HCT116 (cell line): Measurements from ENCODE around the gene FAM168A. TPM values are rescaled to one million over a fixed set of nuclear protein-coding genes. Genes with fewer than 3 reads are reported as not detected.

ENCODE experiments used
- ATAC-seq: fragments of 200-7000 bp; cut with Tn5 transposase; 2 replicates; pipeline ENCODE4 v1.9.1; 2020; ENCODE audit warnings: mild to moderate bottlenecking, moderate library complexity
- BruUV-seq: library from RNA; stranded (reverse); fragments of 400-500 nt; replicated peaks from 2 replicates; lab custom pipeline; 2021; lab: Mats Ljungman, UMichigan
- CTCF ChIA-PET: fragments of 300-600 bp; sonication (Branson Sonifier 250); formaldehyde crosslinking; loops from one replicate; lab custom pipeline; 2021; ENCODE audit warnings: antibody characterized with exemption; lab: Charles Lee
- POLR2A ChIA-PET: fragments of 300-600, 350-600 bp; sonication (Branson Sonifier 250); formaldehyde crosslinking; loops from one replicate; lab custom pipeline; 2021; ENCODE audit warnings: antibody characterized with exemption; lab: Charles Lee
- RAD21 ChIA-PET, 2 experiments: fragments of 300-600 bp; sonication (Branson Sonifier 250); formaldehyde crosslinking; loops; one replicate each; lab custom pipeline; 2023; ENCODE audit warnings: low total read pairs in 2 of 2; ENCODE audit not compliant: uncharacterized antibody in 2 of 2, unreplicated experiment in 2 of 2, low non-redundant PET in 1 of 2; lab: Charles Lee
- DNase-seq: peaks from one replicate; pipeline ENCODE4 v3.0.0-alpha.2; 2010; ENCODE audit warnings: low read depth, low spot score
- H2AFZ ChIP-seq: fragments of 200-600 bp; shearing (Covaris generic), sonication (generic); 2 replicates; pipeline ENCODE4 v1.6.1; 2017; ENCODE audit warnings: low read depth, mixed run types, mixed read lengths, antibody characterized with exemption, low read length; ENCODE audit not compliant: poor library complexity, severe bottlenecking
- H3K27ac ChIP-seq: 2 replicates; pipeline ENCODE4 v1.5.1; 2012; ENCODE audit warnings: low read depth, low read length
- H3K27me3 ChIP-seq: fragments of 200-600 bp; sonication (generic); 2 replicates; pipeline ENCODE4 v1.6.1; 2016; ENCODE audit warnings: mixed run types, low read length, mixed read lengths; ENCODE audit not compliant: insufficient read depth
- H3K36me3 ChIP-seq, 2 experiments: fragments of 200-500 bp in 1 of 2; fragments of 200-600 bp in 1 of 2; sonication (Bioruptor generic) in 1 of 2; sonication (generic) in 1 of 2; 2 replicates each; pipeline versions ENCODE4 v1.5.1 to v1.6.1; 2014 to 2016; ENCODE audit warnings: low read length in 2 of 2, inconsistent platforms in 1 of 2, mixed read lengths in 1 of 2, mixed run types in 1 of 2; ENCODE audit not compliant: insufficient read depth in 2 of 2, control insufficient read depth in 1 of 2
- H3K4me1 ChIP-seq, 2 experiments: fragments of 200-600 bp in 1 of 2; sonication (generic) in 1 of 2; 2 replicates each; pipeline versions ENCODE4 v1.5.1 to v1.6.1; 2012 to 2017; ENCODE audit warnings: low read length in 2 of 2, inconsistent platforms in 1 of 2, mild to moderate bottlenecking in 1 of 2, mixed read lengths in 1 of 2, mixed run types in 1 of 2, moderate library complexity in 1 of 2; ENCODE audit not compliant: insufficient read depth in 2 of 2, control insufficient read depth in 1 of 2
- H3K4me2 ChIP-seq: fragments of 200-600 bp; sonication (generic); 2 replicates; pipeline ENCODE4 v1.6.1; 2017; ENCODE audit warnings: mixed run types, low read length, mixed read lengths
- H3K4me3 ChIP-seq, 2 experiments: fragments of 200-600 bp in 1 of 2; sonication (generic) in 1 of 2; replicated peaks in 1 of 2; 2 replicates each; pipeline ENCODE4 v1.5.1; 2011 to 2016; ENCODE audit warnings: low read length in 2 of 2, control low read depth in 1 of 2, low read depth in 1 of 2, mild to moderate bottlenecking in 1 of 2, mixed read lengths in 1 of 2, mixed run types in 1 of 2
- H3K79me2 ChIP-seq: fragments of 200-600 bp; sonication (generic); 2 replicates; pipeline ENCODE4 v1.6.1; 2017; ENCODE audit warnings: mild to moderate bottlenecking, mixed run types, low read length, moderate library complexity, mixed read lengths; ENCODE audit not compliant: insufficient read depth
- H3K9ac ChIP-seq: fragments of 200-600 bp; sonication (generic); 2 replicates; pipeline ENCODE4 v1.6.1; 2016; ENCODE audit warnings: low read length, mixed read lengths
- H3K9me2 ChIP-seq: fragments of 200-600 bp; sonication (generic), shearing (Covaris generic); 2 replicates; pipeline ENCODE4 v1.6.1; 2017; ENCODE audit warnings: mixed run types, mild to moderate bottlenecking, moderate library complexity; ENCODE audit not compliant: insufficient read depth
- H3K9me3 ChIP-seq, 2 experiments: fragments of 200-500 bp in 1 of 2; fragments of 200-600 bp in 1 of 2; sonication (Bioruptor generic) in 1 of 2; sonication (generic) in 1 of 2; 2 replicates each; pipeline ENCODE4 v1.6.1; 2014 to 2017; ENCODE audit warnings: low read length in 2 of 2, mixed read lengths in 2 of 2, inconsistent platforms in 1 of 2, low read depth in 1 of 2, mild to moderate bottlenecking in 1 of 2, mixed run types in 1 of 2, moderate library complexity in 1 of 2; ENCODE audit not compliant: control insufficient read depth in 1 of 2, insufficient read depth in 1 of 2
- H4K20me1 ChIP-seq: fragments of 200-600 bp; sonication (generic), shearing (Covaris generic); 2 replicates; pipeline ENCODE4 v1.6.1; 2017; ENCODE audit warnings: mixed run types, mild to moderate bottlenecking, moderate library complexity; ENCODE audit not compliant: insufficient read depth
- CEBPB ChIP-seq: IDR thresholded peaks from 2 replicates; pipeline ENCODE4 v1.6.1; 2012; ENCODE audit warnings: low read depth
- ELF1 ChIP-seq: IDR thresholded peaks from 2 replicates; pipeline ENCODE4 v1.6.1; 2012; ENCODE audit warnings: low read depth, borderline replicate concordance
- EZH2 ChIP-seq: fragments of 200-600 bp; sonication (generic); IDR thresholded peaks from 2 replicates; pipeline ENCODE4 v1.6.1; 2017; ENCODE audit warnings: antibody characterized with exemption, mixed run types
- EZH2phosphoT487 ChIP-seq: fragments of 200-600 bp; IDR thresholded peaks from 2 replicates; pipeline ENCODE4 v1.6.1; 2018; ENCODE audit warnings: antibody characterized with exemption, borderline replicate concordance
- FOSL1 ChIP-seq: IDR thresholded peaks from 2 replicates; pipeline ENCODE4 v1.6.1; 2012; ENCODE audit warnings: low read depth
- JUND ChIP-seq: IDR thresholded peaks from 2 replicates; pipeline ENCODE4 v1.6.1; 2012
- POLR2A ChIP-seq: IDR thresholded peaks from 2 replicates; pipeline ENCODE4 v1.7.0; 2011; ENCODE audit warnings: borderline replicate concordance; ENCODE audit not compliant: insufficient read depth, insufficient read length; ENCODE audit errors: extremely low read depth
- POLR2AphosphoS5 ChIP-seq: IDR thresholded peaks from 2 replicates; pipeline ENCODE4 v1.6.1; 2011; ENCODE audit warnings: mild to moderate bottlenecking, low read depth, low read length, moderate library complexity
- RAD21 ChIP-seq: IDR thresholded peaks from 2 replicates; pipeline ENCODE4 v1.6.1; 2012; ENCODE audit warnings: low read depth, mild to moderate bottlenecking
- SIN3A ChIP-seq: IDR thresholded peaks from 2 replicates; pipeline ENCODE4 v1.6.1; 2012; ENCODE audit warnings: low read depth
- SRF ChIP-seq: IDR thresholded peaks from 2 replicates; pipeline ENCODE4 v1.6.1; 2012; ENCODE audit warnings: low read depth
- YY1 ChIP-seq: IDR thresholded peaks from 2 replicates; pipeline ENCODE4 v1.6.1; 2011; ENCODE audit warnings: low read length, low read depth, moderate library complexity, mild to moderate bottlenecking; ENCODE audit not compliant: insufficient replicate concordance; ENCODE audit errors: extremely low read depth
- ZFX ChIP-seq: fragments of 450-650 bp; IDR thresholded peaks from 2 replicates; pipeline ENCODE4 v1.6.1; 2017
- intact Hi-C: fragments of 100-400 bp; cut with micrococcal nuclease; formaldehyde crosslinking; loops from 2 replicates; pipeline ENCODE4 v1.10.0; 2022
- total RNA-seq: library from RNA; stranded (reverse); gene quantifications from one replicate; pipeline ENCODE4 v1.2.1, GENCODE V29; 2021; ENCODE audit not compliant: unreplicated experiment
- TF ChIP-seq, protein P1 (sequence below): IDR thresholded peaks from 2 replicates; pipeline ENCODE4 v1.6.1; 2011; ENCODE audit warnings: mild to moderate bottlenecking, low read length, moderate library complexity; ENCODE audit not compliant: insufficient replicate concordance; ENCODE audit errors: extremely low read depth
- TF ChIP-seq, protein P2 (sequence below): IDR thresholded peaks from 2 replicates; pipeline ENCODE4 v1.6.1; 2012
- TF ChIP-seq, protein P3 (sequence below): IDR thresholded peaks from 2 replicates; pipeline ENCODE4 v1.6.1; 2012; ENCODE audit warnings: low read depth
- TF ChIP-seq, protein P4 (sequence below), 3 experiments: fragments of 200-600 bp in 1 of 3; sonication (generic) in 1 of 3; IDR thresholded peaks in 2 of 3; conservative IDR thresholded peaks in 1 of 3; 2 replicates each; pipeline ENCODE4 v1.5.1; 2012 to 2017; ENCODE audit warnings: low read depth in 2 of 3, low read length in 2 of 3, antibody characterized with exemption in 1 of 3, borderline replicate concordance in 1 of 3, control low read depth in 1 of 3, mild to moderate bottlenecking in 1 of 3, mixed read lengths in 1 of 3, mixed run types in 1 of 3, moderate library complexity in 1 of 3; ENCODE audit not compliant: insufficient read depth in 1 of 3

Gene FAM168A
- total RNA-seq, 1 experiment from 2014 or later, result 31.5 TPM

DNA sequence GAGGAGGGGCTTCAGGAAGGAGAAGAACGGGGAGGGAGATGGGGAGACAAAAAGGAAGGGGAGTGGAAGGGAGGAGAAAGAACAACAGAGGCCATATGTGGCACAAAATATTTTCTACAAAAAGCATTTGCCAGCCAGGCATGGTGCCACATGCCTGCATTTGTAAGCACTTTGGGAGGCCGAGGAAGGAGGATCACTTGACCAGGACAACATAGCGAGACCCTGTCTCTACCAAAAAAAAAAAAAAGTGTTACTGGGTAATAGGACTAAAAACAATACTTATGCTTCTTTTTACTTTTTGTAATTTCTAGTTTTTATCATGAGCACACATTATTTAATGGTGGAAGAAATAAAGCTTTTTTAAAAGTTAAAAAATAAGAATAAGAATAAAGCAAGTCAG, 5.3 kb downstream of the FAM168A start:
- peaks cover 6 to 9% of the 10 kb centered on the region in 2 experiments; a peak in 3 of 4 replicates for H3K4me1 ChIP-seq
- no peaks in the 10 kb centered on the region for H3K9me2 ChIP-seq
- DNase-seq (no peak), ATAC-seq (no peak)
- no peak overlapping the region for H3K4me2 ChIP-seq
- H3K36me3 ChIP-seq, result no peaks in the 10 kb centered on the region
- H2AFZ ChIP-seq, result no peak overlapping the region
- ChIA-PET CTCF (no interaction called here), POLR2A (no interaction called here), RAD21 (no interaction called here)
- no peaks in the 10 kb centered on the region for H3K9me3 ChIP-seq
- peaks cover 75% of the 10 kb centered on the region for H3K79me2 ChIP-seq
- no peaks in the 10 kb centered on the region for H3K27me3 ChIP-seq
- no TSS peak for BruUV-seq
- no peak overlapping the region for H3K9ac ChIP-seq
- TF ChIP-seq, protein P1, sequence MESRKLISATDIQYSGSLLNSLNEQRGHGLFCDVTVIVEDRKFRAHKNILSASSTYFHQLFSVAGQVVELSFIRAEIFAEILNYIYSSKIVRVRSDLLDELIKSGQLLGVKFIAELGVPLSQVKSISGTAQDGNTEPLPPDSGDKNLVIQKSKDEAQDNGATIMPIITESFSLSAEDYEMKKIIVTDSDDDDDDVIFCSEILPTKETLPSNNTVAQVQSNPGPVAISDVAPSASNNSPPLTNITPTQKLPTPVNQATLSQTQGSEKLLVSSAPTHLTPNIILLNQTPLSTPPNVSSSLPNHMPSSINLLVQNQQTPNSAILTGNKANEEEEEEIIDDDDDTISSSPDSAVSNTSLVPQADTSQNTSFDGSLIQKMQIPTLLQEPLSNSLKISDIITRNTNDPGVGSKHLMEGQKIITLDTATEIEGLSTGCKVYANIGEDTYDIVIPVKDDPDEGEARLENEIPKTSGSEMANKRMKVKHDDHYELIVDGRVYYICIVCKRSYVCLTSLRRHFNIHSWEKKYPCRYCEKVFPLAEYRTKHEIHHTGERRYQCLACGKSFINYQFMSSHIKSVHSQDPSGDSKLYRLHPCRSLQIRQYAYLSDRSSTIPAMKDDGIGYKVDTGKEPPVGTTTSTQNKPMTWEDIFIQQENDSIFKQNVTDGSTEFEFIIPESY, result no peak
- TF ChIP-seq, protein P2, sequence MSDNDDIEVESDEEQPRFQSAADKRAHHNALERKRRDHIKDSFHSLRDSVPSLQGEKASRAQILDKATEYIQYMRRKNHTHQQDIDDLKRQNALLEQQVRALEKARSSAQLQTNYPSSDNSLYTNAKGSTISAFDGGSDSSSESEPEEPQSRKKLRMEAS, result no peak
- no peak for TF ChIP-seq FOSL1
- no peak for TF ChIP-seq SRF
- TF ChIP-seq EZH2, result no peak
- TF ChIP-seq SIN3A, result no peak
- no peak for TF ChIP-seq POLR2A
- TF ChIP-seq, protein P3, sequence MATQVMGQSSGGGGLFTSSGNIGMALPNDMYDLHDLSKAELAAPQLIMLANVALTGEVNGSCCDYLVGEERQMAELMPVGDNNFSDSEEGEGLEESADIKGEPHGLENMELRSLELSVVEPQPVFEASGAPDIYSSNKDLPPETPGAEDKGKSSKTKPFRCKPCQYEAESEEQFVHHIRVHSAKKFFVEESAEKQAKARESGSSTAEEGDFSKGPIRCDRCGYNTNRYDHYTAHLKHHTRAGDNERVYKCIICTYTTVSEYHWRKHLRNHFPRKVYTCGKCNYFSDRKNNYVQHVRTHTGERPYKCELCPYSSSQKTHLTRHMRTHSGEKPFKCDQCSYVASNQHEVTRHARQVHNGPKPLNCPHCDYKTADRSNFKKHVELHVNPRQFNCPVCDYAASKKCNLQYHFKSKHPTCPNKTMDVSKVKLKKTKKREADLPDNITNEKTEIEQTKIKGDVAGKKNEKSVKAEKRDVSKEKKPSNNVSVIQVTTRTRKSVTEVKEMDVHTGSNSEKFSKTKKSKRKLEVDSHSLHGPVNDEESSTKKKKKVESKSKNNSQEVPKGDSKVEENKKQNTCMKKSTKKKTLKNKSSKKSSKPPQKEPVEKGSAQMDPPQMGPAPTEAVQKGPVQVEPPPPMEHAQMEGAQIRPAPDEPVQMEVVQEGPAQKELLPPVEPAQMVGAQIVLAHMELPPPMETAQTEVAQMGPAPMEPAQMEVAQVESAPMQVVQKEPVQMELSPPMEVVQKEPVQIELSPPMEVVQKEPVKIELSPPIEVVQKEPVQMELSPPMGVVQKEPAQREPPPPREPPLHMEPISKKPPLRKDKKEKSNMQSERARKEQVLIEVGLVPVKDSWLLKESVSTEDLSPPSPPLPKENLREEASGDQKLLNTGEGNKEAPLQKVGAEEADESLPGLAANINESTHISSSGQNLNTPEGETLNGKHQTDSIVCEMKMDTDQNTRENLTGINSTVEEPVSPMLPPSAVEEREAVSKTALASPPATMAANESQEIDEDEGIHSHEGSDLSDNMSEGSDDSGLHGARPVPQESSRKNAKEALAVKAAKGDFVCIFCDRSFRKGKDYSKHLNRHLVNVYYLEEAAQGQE, result no peak
- TF ChIP-seq YY1, result no peak
- no peak for TF ChIP-seq EZH2phosphoT487
- TF ChIP-seq ELF1, result no peak
- TF ChIP-seq POLR2AphosphoS5, result no peak
- no peak for TF ChIP-seq CEBPB
- TF ChIP-seq RAD21, result no peak
- no peak for TF ChIP-seq JUND
- TF ChIP-seq, protein P4, sequence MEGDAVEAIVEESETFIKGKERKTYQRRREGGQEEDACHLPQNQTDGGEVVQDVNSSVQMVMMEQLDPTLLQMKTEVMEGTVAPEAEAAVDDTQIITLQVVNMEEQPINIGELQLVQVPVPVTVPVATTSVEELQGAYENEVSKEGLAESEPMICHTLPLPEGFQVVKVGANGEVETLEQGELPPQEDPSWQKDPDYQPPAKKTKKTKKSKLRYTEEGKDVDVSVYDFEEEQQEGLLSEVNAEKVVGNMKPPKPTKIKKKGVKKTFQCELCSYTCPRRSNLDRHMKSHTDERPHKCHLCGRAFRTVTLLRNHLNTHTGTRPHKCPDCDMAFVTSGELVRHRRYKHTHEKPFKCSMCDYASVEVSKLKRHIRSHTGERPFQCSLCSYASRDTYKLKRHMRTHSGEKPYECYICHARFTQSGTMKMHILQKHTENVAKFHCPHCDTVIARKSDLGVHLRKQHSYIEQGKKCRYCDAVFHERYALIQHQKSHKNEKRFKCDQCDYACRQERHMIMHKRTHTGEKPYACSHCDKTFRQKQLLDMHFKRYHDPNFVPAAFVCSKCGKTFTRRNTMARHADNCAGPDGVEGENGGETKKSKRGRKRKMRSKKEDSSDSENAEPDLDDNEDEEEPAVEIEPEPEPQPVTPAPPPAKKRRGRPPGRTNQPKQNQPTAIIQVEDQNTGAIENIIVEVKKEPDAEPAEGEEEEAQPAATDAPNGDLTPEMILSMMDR (IDR thresholded peaks at IDR 0.05 in 2 of 3, conservative IDR thresholded peaks at IDR 0.05 in 1 of 3; ENCODE audit: borderline replicate concordance in 1 of 3, insufficient read depth in 1 of 3, low read depth in 2 of 3, low read length in 2 of 3), result no peak
- no peak for TF ChIP-seq ZFX
- no peak overlapping the region for H3K4me3 ChIP-seq
- H3K27ac ChIP-seq, result no peak overlapping the region
- H4K20me1 ChIP-seq, result no peaks in the 10 kb centered on the region
- intact Hi-C loops, result no loop called here
